ENCODE measurements around the gene SPATA19.
"Not testable (repeated sequence)": the region's sequence is repeated elsewhere in the genome, so short reads cannot be mapped to it uniquely, and the experiment has no call there.

The SPATA19 gene

GRCh38 chr11:133845413-133845812 is at the start of gene SPATA19:
SPATA19 (minus strand) TSS chr11:133845513; CDS start chr11:133845446, 67 bp downstream.
- DNase-seq (ENCODE audit: low read depth), result no peak

- no peak for DNase-seq (ENCODE audit: low read depth)
Observed at GRCh38 chr11:133895061-133895479, 49.8 kb upstream of the SPATA19 start.

GRCh38 chr11:133893381-133893780 is 48.1 kb upstream of the SPATA19 start:
- DNase-seq (ENCODE audit: low read depth), result no peak

GRCh38 chr11:133892584-133893380 is 47.5 kb upstream of the SPATA19 start:
- DNase-seq (ENCODE audit: low read depth), result no peak

GRCh38 chr11:133892126-133892525 is 46.8 kb upstream of the SPATA19 start:
- no peak for DNase-seq (ENCODE audit: low read depth)

- no peak for DNase-seq (ENCODE audit: low read depth)
Observed at GRCh38 chr11:133889893-133890292, 44.6 kb upstream of the SPATA19 start.

GRCh38 chr11:133889188-133889587 is 43.9 kb upstream of the SPATA19 start:
- DNase-seq (ENCODE audit: low read depth), result no peak

- DNase-seq (ENCODE audit: low read depth), result no peak
Observed at GRCh38 chr11:133887692-133888332, 42.5 kb upstream of the SPATA19 start.

GRCh38 chr11:133886029-133886428 is 40.7 kb upstream of the SPATA19 start:
- no peak for DNase-seq (ENCODE audit: low read depth)

GRCh38 chr11:133872160-133872559 is 26.8 kb upstream of the SPATA19 start:
- DNase-seq (ENCODE audit: low read depth), result no peak

GRCh38 chr11:133867456-133867855 is 22.1 kb upstream of the SPATA19 start:
- no peak for DNase-seq (ENCODE audit: low read depth)

- DNase-seq (ENCODE audit: low read depth), result no peak
Observed at GRCh38 chr11:133865466-133865865, 20.2 kb upstream of the SPATA19 start.

- no peak for DNase-seq (ENCODE audit: low read depth)
Observed at GRCh38 chr11:133864756-133865155, 19.4 kb upstream of the SPATA19 start.

- no peak for DNase-seq (ENCODE audit: low read depth)
Observed at GRCh38 chr11:133860151-133860550, 14.8 kb upstream of the SPATA19 start.

- DNase-seq (ENCODE audit: low read depth), result not testable (repeated sequence)
Observed at GRCh38 chr11:133854330-133854960, 9.1 kb upstream of the SPATA19 start.

- DNase-seq (ENCODE audit: low read depth), result no peak
Observed at GRCh38 chr11:133844217-133844616, 1.1 kb downstream of the SPATA19 start.

- no peak for DNase-seq (ENCODE audit: low read depth)
Observed at GRCh38 chr11:133843454-133843987, 1.8 kb downstream of the SPATA19 start.

- DNase-seq (ENCODE audit: low read depth), result no peak
Observed at GRCh38 chr11:133842730-133843129, 2.6 kb downstream of the SPATA19 start.

- no peak for DNase-seq (ENCODE audit: low read depth)
Observed at GRCh38 chr11:133842053-133842452, 3.3 kb downstream of the SPATA19 start.

GRCh38 chr11:133841279-133842043 is 3.9 kb downstream of the SPATA19 start:
- DNase-seq (ENCODE audit: low read depth), result no peak

- DNase-seq (ENCODE audit: low read depth), result no peak
Observed at GRCh38 chr11:133840479-133840941, 4.8 kb downstream of the SPATA19 start.
